Peyer's patch (tissue), 4 donors: Measurements from ENCODE around the gene CACNG4. TPM values are rescaled to one million over a fixed set of nuclear protein-coding genes. Genes with fewer than 3 reads are reported as not detected.

Source experiments
- DNase-seq, 3 donors: peaks; one replicate each; pipeline ENCODE4 v3.0.0-alpha.2; 2017 to 2019
- H3K27ac ChIP-seq, 4 donors: fragments of 200-600 bp; sonication (generic); one replicate each; pipeline ENCODE4 v1.5.1; 2016 to 2019
- H3K27me3 ChIP-seq, 2 donors: fragments of 200-600 bp; sonication (generic); one replicate each; pipeline ENCODE4 v1.5.1; 2019
- H3K36me3 ChIP-seq, 3 donors: fragments of 200-600 bp; sonication (generic); one replicate each; pipeline ENCODE4 v1.5.1; 2016 to 2019
- H3K4me1 ChIP-seq, 4 donors: fragments of 200-600 bp; sonication (generic); one replicate each; pipeline ENCODE4 v1.5.1; 2016 to 2019
- H3K4me3 ChIP-seq, 4 donors: fragments of 200-600 bp; sonication (generic); 1 replicate in 3 of 4; 2 replicates in 1 of 4; pipeline ENCODE4 v1.5.1; 2016 to 2019; ENCODE audit warnings: mild to moderate bottlenecking in 1 of 4
- H3K9me3 ChIP-seq, 4 donors: fragments of 200-600 bp; sonication (generic); one replicate each; pipeline ENCODE4 v1.5.1; 2016 to 2019; ENCODE audit warnings: mild to moderate bottlenecking in 1 of 4
- POLR2A ChIP-seq, 2 donors: fragments of 450-650 bp; IDR thresholded peaks; one replicate each; pipeline ENCODE4 v1.5.1; 2017; ENCODE audit warnings: antibody characterized with exemption in 2 of 2, mild to moderate bottlenecking in 2 of 2, moderate library complexity in 2 of 2
- total RNA-seq, 4 donors: library from RNA; depleted of rRNA; stranded (reverse); fragments of >200 nt; gene quantifications; one replicate each; pipeline ENCODE4 v1.1.0, GENCODE V29; 2016
- TF ChIP-seq, protein P1 (sequence below), 6 experiments: fragments of 450-650 bp in 4 of 6; fragments of 200-600 bp in 2 of 6; sonication (generic) in 1 of 6; IDR thresholded peaks; one replicate each; pipeline ENCODE4 v1.5.1; 2017 to 2019; ENCODE audit warnings: antibody characterized with exemption in 6 of 6, mild to moderate bottlenecking in 3 of 6, moderate library complexity in 1 of 6

CACNG4 gene
- total RNA-seq, 4 donors from 2014 or later = 0.40 TPM; not detected in 3

GRCh38 chr17:66957343-66957742, 7.2 kb upstream of the CACNG4 start:
- TF ChIP-seq, protein P1, sequence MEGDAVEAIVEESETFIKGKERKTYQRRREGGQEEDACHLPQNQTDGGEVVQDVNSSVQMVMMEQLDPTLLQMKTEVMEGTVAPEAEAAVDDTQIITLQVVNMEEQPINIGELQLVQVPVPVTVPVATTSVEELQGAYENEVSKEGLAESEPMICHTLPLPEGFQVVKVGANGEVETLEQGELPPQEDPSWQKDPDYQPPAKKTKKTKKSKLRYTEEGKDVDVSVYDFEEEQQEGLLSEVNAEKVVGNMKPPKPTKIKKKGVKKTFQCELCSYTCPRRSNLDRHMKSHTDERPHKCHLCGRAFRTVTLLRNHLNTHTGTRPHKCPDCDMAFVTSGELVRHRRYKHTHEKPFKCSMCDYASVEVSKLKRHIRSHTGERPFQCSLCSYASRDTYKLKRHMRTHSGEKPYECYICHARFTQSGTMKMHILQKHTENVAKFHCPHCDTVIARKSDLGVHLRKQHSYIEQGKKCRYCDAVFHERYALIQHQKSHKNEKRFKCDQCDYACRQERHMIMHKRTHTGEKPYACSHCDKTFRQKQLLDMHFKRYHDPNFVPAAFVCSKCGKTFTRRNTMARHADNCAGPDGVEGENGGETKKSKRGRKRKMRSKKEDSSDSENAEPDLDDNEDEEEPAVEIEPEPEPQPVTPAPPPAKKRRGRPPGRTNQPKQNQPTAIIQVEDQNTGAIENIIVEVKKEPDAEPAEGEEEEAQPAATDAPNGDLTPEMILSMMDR (IDR thresholded peaks at IDR 0.05) = no peak
- no peak for TF ChIP-seq POLR2A (IDR thresholded peaks at IDR 0.05)
- no peaks in the 10 kb centered on the region for H3K36me3 ChIP-seq
- DNase-seq = no peak
- H3K4me1 ChIP-seq = no peaks in the 10 kb centered on the region
- no peak overlapping the region for H3K4me3 ChIP-seq
- no peaks in the 10 kb centered on the region for H3K9me3 ChIP-seq
- no peaks in the 10 kb centered on the region for H3K27me3 ChIP-seq
- H3K27ac ChIP-seq = no peak overlapping the region

DNA sequence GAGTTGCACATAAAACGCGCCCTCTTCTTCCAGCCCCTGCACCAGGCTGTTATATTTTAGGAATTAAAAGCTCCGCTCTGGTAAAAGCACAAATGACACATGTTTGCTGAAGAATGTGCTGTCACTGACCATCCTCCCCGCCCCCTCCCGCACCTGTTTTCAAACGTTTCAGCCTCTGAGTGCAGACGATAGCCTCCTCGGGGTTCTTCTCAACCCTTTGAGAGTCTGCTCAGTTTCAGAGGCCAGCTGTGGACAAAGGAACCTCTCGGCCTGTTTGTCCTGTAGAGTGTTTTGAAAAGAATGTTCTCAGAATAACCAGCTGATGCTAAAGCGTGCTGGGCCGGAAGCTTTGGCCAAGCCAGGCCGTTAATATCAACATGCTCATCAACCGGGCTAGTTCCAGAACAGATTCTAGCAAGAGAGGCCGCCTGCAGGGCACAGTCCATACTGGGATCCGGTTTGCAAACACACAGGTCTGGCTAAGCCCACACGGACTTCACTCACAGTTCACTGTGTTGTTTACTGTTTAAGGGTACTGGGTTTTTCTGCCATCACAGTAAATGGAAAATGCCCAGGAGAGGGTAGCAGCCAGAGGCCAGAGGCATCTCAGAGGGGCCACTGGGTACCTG, 6.4 kb upstream of the CACNG4 start:
- no peaks in the 10 kb centered on the region for H3K4me1 ChIP-seq
- no peaks in the 10 kb centered on the region for H3K9me3 ChIP-seq
- no peaks in the 10 kb centered on the region for H3K27me3 ChIP-seq
- no peak for TF ChIP-seq POLR2A (IDR thresholded peaks at IDR 0.05)
- TF ChIP-seq, protein P1 (IDR thresholded peaks at IDR 0.05) = no peak
- H3K36me3 ChIP-seq = no peaks in the 10 kb centered on the region
- H3K27ac ChIP-seq = no peak overlapping the region
- no peak overlapping the region for H3K4me3 ChIP-seq
- no peak for DNase-seq

DNA sequence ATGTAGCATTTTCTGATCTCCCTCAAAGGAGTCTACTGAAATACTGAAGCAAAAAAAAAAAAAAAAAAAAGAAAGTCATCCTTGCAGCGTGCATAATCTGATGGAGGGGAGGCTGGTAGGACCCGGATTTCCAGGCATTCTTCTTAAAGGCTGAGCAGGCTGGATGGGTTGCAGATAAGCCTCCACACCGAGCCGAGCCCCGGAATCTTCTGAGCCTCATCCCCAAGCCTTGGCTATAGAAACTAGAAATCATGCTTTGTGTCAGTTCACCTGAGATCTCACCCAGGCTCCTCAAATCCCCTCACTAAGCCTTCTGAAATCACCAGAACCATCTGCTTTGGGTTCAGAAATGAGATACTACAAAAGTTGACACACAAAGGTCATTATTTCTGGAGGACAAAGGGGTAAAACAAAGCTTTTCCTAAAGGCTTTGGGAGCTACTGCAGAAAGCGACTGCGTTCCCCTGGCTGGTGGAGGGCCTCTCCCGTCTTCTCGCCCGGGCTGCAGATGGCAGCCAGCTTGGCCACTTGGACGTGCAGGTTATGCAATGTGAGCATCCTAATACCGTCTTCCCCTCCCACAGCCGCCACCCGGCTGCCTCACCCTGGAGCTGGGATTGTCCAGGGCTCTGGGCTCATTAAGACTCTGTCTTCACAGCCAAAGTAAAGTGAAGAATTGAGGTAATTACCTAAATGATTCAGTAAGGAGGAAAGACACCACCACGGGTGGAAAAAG, 4.7 kb upstream of the CACNG4 start:
- Histone ChIP-seq H3K9me3 (no peaks in the 10 kb centered on the region), H3K27me3 (no peaks in the 10 kb centered on the region), H3K36me3 (no peaks in the 10 kb centered on the region), H3K4me3 (no peak overlapping the region), H3K4me1 (peaks cover 0 to 1% (median 0%) of the 10 kb centered on the region in 4 donors), H3K27ac (no peak overlapping the region)
- TF ChIP-seq, protein P1 (IDR thresholded peaks at IDR 0.05) = no peak
- no peak for TF ChIP-seq POLR2A (IDR thresholded peaks at IDR 0.05)
- no peak for DNase-seq

DNA sequence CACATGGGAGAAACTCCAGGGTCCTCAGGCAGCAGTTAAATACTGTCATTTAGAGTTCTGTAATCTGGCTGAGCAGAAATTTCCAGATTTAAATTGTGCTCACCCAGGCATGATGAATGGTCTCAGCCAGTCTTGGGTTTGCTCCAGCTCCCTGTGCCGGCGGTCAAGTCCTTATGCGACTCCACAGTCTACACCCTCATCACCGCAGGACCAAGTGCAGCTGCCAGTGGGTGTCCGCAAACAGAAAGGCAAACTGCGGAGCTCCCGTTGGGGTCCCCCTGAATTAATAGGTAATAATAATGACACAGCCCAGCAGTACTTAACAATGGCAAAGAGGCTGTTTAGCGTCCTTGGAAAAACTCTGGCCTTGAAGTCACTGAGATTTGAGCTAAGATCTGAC, 3.9 kb upstream of the CACNG4 start:
- Histone ChIP-seq H3K27me3 (peaks cover 0 to 7% of the 10 kb centered on the region in 2 donors), H3K27ac (no peak overlapping the region), H3K4me3 (no peak overlapping the region), H3K9me3 (no peaks in the 10 kb centered on the region), H3K4me1 (peaks cover 0 to 9% (median 3%) of the 10 kb centered on the region in 4 donors), H3K36me3 (no peaks in the 10 kb centered on the region)
- TF ChIP-seq POLR2A (IDR thresholded peaks at IDR 0.05) = no peak
- TF ChIP-seq, protein P1 (IDR thresholded peaks at IDR 0.05) = no peak
- no peak for DNase-seq

- Histone ChIP-seq H3K27ac (no peak overlapping the region), H3K27me3 (peaks cover 0 to 17% of the 10 kb centered on the region in 2 donors), H3K4me1 (peaks cover 0 to 16% (median 5%) of the 10 kb centered on the region in 4 donors), H3K36me3 (no peaks in the 10 kb centered on the region), H3K4me3 (no peak overlapping the region), H3K9me3 (no peaks in the 10 kb centered on the region)
- no peak for DNase-seq
- TF ChIP-seq, protein P1 (IDR thresholded peaks at IDR 0.05) = no peak
- TF ChIP-seq POLR2A (IDR thresholded peaks at IDR 0.05) = no peak
Observed at GRCh38 chr17:66963521-66963908, 992 bp upstream of the CACNG4 start.
